RWPE2 (cell line): Measurements from ENCODE around the gene GRK5.
A peak's percentile ranks its signal among the peaks of the same experiment; 100 is the strongest.

Experiments used
- ATAC-seq: fragments of 200-7000 bp; cut with Tn5 transposase; 3 replicates; pipeline ENCODE4 v1.9.1; 2021; ENCODE audit warnings: low read depth
- DNase-seq: peaks from one replicate; pipeline ENCODE4 v3.0.0-alpha.2; 2020; ENCODE audit warnings: low spot score
- H3K27ac ChIP-seq: fragments of 450-650 bp; 2 replicates; pipeline ENCODE4 v1.5.1; 2017; ENCODE audit warnings: mild to moderate bottlenecking; ENCODE audit not compliant: poor library complexity, severe bottlenecking
- H3K27me3 ChIP-seq: fragments of 250-450 bp; sonication (Bioruptor Pico); 2 replicates; pipeline ENCODE4 v1.5.1; 2021; ENCODE audit warnings: mild to moderate bottlenecking, moderate library complexity; ENCODE audit not compliant: insufficient read depth, poor library complexity, severe bottlenecking
- H3K36me3 ChIP-seq: fragments of 250-450 bp; sonication (Bioruptor Pico); 2 replicates; pipeline ENCODE4 v1.5.1; 2020; ENCODE audit warnings: low read depth, mild to moderate bottlenecking, moderate library complexity
- H3K4me1 ChIP-seq: fragments of 250-450 bp; sonication (Bioruptor Pico); 2 replicates; pipeline ENCODE4 v1.5.1; 2021; ENCODE audit warnings: mild to moderate bottlenecking, moderate library complexity; ENCODE audit not compliant: insufficient read depth, poor library complexity, severe bottlenecking
- H3K4me3 ChIP-seq: fragments of 250-450 bp; sonication (Bioruptor Pico); 2 replicates; pipeline ENCODE4 v1.5.1; 2021; ENCODE audit warnings: mild to moderate bottlenecking, moderate library complexity; ENCODE audit not compliant: severe bottlenecking
- H3K9me3 ChIP-seq: fragments of 250-450 bp; sonication (Bioruptor Pico); 2 replicates; pipeline ENCODE4 v1.5.1; 2021; ENCODE audit warnings: mild to moderate bottlenecking, moderate library complexity; ENCODE audit not compliant: severe bottlenecking
- TF ChIP-seq, protein P1 (sequence below): fragments of 450-650 bp; IDR thresholded peaks from one replicate; pipeline ENCODE4 v1.5.1; 2017; ENCODE audit warnings: mild to moderate bottlenecking, moderate library complexity; ENCODE audit not compliant: poor library complexity, severe bottlenecking

Gene GRK5

DNA sequence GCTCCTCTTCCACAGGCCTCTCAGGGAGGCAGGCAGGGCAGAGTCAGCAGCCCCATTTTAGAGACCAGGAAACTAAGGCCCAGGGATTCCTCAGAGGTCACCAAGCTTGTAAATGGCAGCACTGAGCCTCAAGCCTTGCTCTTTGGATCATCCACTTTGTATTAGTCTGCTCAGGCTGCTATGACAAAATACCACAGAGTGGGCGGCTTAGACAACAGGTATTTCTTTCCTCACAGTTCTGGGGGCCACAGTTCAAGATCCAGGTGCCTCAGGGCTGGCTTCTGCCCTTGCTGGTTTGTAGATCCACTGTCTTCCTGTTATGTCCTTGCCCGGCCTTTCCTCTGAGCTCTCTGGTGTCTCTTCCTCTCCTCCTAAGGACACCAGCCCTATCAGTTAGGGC, 151.2 kb downstream of the GRK5 start:
- no peaks in the 10 kb centered on the region for H3K9me3 ChIP-seq
- no peak for DNase-seq
- no peaks in the 10 kb centered on the region for H3K4me1 ChIP-seq
- TF ChIP-seq, protein P1, sequence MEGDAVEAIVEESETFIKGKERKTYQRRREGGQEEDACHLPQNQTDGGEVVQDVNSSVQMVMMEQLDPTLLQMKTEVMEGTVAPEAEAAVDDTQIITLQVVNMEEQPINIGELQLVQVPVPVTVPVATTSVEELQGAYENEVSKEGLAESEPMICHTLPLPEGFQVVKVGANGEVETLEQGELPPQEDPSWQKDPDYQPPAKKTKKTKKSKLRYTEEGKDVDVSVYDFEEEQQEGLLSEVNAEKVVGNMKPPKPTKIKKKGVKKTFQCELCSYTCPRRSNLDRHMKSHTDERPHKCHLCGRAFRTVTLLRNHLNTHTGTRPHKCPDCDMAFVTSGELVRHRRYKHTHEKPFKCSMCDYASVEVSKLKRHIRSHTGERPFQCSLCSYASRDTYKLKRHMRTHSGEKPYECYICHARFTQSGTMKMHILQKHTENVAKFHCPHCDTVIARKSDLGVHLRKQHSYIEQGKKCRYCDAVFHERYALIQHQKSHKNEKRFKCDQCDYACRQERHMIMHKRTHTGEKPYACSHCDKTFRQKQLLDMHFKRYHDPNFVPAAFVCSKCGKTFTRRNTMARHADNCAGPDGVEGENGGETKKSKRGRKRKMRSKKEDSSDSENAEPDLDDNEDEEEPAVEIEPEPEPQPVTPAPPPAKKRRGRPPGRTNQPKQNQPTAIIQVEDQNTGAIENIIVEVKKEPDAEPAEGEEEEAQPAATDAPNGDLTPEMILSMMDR: no peak
- no peak overlapping the region for H3K27ac ChIP-seq
- H3K4me3 ChIP-seq: no peak overlapping the region
- ATAC-seq: no peak
- H3K27me3 ChIP-seq: no peaks in the 10 kb centered on the region
- no peaks in the 10 kb centered on the region for H3K36me3 ChIP-seq

DNA sequence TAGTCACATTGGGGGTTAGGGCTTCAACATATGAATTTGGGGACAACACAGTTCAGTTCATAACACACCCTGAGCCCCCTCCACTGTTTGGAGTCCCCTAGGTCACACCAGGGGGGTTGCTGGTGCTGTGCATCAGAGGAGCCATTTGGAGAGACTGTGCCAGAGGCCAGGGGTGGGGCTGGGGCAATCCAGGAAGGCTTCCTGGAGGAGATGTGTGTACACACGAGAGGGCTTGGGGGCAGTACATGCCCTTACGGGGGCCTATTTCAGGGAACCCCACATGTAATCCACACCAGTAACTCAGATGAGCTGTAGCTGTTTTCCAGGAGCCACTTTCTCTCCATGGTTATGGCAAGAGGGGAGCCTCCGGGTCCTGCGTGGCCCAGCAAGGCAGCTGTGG, 151.7 kb downstream of the GRK5 start:
- DNase-seq: no peak

DNA sequence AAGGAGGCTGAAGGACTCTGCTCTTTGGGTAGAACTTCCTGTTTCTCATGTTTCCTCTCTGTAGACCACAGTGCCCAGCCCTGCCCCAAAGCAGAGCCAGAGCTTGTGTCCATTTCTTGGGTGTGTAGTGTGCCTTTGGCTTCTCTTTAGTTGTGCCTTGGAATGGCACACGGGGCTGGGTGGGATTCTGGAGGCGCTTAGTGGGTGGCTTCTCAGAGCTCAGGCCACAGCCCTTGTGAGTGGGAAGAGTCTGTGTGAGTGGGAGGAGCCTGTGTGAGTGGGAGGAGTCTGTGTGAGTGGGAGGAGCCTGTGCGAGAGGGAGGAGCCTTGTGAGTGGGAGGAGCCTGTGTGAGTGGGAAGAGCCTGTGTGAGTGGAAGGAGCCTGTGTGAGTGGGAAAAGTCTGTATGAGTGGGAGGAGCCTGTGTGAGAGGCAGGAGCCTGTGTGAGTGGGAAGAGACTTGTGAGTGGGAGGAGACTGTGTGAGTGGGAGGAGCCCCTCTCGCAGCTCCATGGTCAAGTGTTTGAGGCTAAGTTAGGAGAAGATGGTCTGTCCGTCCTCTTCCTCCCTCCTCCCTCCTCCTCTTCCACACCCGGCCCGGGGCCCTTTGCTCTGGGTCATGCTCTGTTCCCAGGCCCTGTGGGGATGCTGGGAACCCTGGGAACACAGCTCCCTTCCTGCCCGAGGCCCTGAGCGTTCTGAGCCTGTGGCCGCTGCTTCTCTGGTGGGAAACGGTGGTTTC, 153.0 kb downstream of the GRK5 start:
- ATAC-seq (peak; percentile 40; the same call in 1 of the 3 replicates), DNase-seq (no peak)
- no peaks in the 10 kb centered on the region for H3K27me3 ChIP-seq
- TF ChIP-seq, protein P1: no peak
- H3K4me3 ChIP-seq: no peak overlapping the region
- no peaks in the 10 kb centered on the region for H3K9me3 ChIP-seq
- no peaks in the 10 kb centered on the region for H3K36me3 ChIP-seq
- no peaks in the 10 kb centered on the region for H3K4me1 ChIP-seq
- H3K27ac ChIP-seq: no peak overlapping the region

More for the DNA sequence above, 151.7 kb downstream of the GRK5 start:
- Histone ChIP-seq H3K27me3 (no peaks in the 10 kb centered on the region), H3K9me3 (no peaks in the 10 kb centered on the region), H3K4me3 (no peak overlapping the region), H3K36me3 (no peaks in the 10 kb centered on the region), H3K27ac (no peak overlapping the region), H3K4me1 (no peaks in the 10 kb centered on the region)
- TF ChIP-seq, protein P1: no peak
- no peak for ATAC-seq

DNA sequence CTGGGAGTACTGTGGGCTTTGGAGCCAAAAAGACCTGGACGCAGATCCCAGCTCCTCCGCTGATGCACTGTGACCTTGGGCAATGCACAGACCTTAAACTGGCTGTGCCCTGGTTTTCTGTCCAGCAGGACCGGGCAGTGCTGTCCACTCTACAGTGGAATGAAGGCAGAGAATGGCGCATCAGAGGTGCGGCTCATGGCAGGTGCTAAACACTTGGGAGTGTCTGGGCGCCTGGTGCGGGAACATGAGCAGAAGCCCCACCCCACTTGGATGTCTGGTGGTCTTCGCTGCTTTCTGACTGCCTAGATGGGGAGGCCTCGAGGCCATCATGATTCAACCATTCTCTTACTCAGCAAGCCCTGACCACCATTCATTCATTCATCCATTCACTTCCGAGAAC, 153.7 kb downstream of the GRK5 start:
- no peaks in the 10 kb centered on the region for H3K9me3 ChIP-seq
- ATAC-seq: no peak
- no peaks in the 10 kb centered on the region for H3K36me3 ChIP-seq
- H3K4me1 ChIP-seq: no peaks in the 10 kb centered on the region
- H3K27me3 ChIP-seq: no peaks in the 10 kb centered on the region
- DNase-seq: no peak
- H3K4me3 ChIP-seq: no peak overlapping the region
- H3K27ac ChIP-seq: no peak overlapping the region
- TF ChIP-seq, protein P1: no peak

DNA sequence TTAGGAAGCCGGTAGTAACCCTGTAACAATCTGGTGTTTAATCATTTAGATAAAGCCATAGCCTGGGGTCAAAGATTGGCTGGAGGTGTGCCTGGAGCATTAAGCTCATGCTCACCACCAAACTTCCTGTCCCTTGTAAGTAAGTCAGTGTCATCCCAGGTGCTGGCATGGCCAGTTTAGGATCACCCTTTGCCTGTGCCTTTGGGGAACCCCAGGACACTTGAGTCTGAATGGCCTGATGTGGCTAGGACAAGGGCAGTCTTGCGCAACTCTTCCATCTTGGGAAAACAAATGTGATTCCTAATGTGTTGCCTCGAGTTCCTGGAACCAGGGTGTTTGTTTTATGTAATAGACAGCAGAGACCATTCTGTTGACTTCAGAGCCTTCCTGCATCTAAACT, 154.8 kb downstream of the GRK5 start:
- Histone ChIP-seq H3K36me3 (no peaks in the 10 kb centered on the region), H3K4me3 (no peak overlapping the region), H3K27ac (no peak overlapping the region), H3K9me3 (no peaks in the 10 kb centered on the region), H3K4me1 (no peaks in the 10 kb centered on the region), H3K27me3 (no peaks in the 10 kb centered on the region)
- ATAC-seq (no peak), DNase-seq (no peak)
- TF ChIP-seq, protein P1: no peak
